ENCODE data around the gene TRABD. TPM values are rescaled to one million over a fixed set of nuclear protein-coding genes. Genes with fewer than 3 reads are reported as not detected.

TRABD gene
- total and polyA plus RNA-seq, 7 experiments from 2014 or later = 29.4 to 157 (median 106) TPM

GRCh38 chr22:50183141-50183971 lies 2.4 kb upstream of the TRABD start:
- ChIA-PET CTCF (no interaction called here), POLR2A (no interaction called here)
- Mint-ChIP-seq H3K4me1 (peaks cover 0 to 26% (median 15%) of the 10 kb centered on the region in 7 donors), H3K27me3 (peaks cover 0 to 6% (median 5%) of the 10 kb centered on the region in 5 donors), H3K9me3 (no peaks in the 10 kb centered on the region), H3K4me3 (peak overlapping the region in 6 of 10 donors; percentile 28 to 71 (median 56)), H3K27ac (peak overlapping the region in 2 of 9 donors; percentile 55 to 75), H3K36me3 (peaks cover 0 to 2% (median 0%) of the 10 kb centered on the region in 5 donors)
- intact Hi-C loops (cut with micrococcal nuclease) = loop anchor here in 1 of 2 donors (1.0 kb wide), 1 partner anchor 8 kb away; no protein-coding TSS in a partner anchor
- no peak overlapping the region for H3K27ac ChIP-seq (ENCODE audit: low read depth, low read length)
- H3K36me3 ChIP-seq (ENCODE audit: control insufficient read depth in 2 of 3, insufficient read depth in 3 of 3, low read length in 3 of 3) = no peaks in the 10 kb centered on the region
- H3K4me3 ChIP-seq (ENCODE audit: low read length) = no peak overlapping the region
- DNase-seq = no peak
- no peaks in the 10 kb centered on the region for H3K27me3 ChIP-seq (ENCODE audit: control insufficient read depth in 2 of 2, insufficient read depth in 2 of 2, low read length in 2 of 2)
- peaks cover 13 to 14% of the 10 kb centered on the region in 2 donors for H3K4me1 ChIP-seq (ENCODE audit: control insufficient read depth in 2 of 2, insufficient read depth in 2 of 2, low read length in 2 of 2)
- ATAC-seq = no peak
- no peaks in the 10 kb centered on the region for H3K9me3 ChIP-seq (ENCODE audit: control insufficient read depth in 2 of 3, low read length in 3 of 3)

GRCh38 chr22:50184004-50184901 lies 1.5 kb upstream of the TRABD start:
- peaks cover 20 to 22% of the 10 kb centered on the region in 2 donors for H3K4me1 ChIP-seq (ENCODE audit: control insufficient read depth in 2 of 2, insufficient read depth in 2 of 2, low read length in 2 of 2)
- H3K36me3 ChIP-seq (ENCODE audit: control insufficient read depth in 2 of 3, insufficient read depth in 3 of 3, low read length in 3 of 3) = no peaks in the 10 kb centered on the region
- no peak for DNase-seq
- ChIA-PET POLR2A (interaction anchor here (0.9 kb wide), 2 partner anchors 55 to 60 kb away, joined by 3 read pairs; no protein-coding TSS in a partner anchor), CTCF (interaction anchor here (0.6 kb wide), 1 partner anchor 309 kb away, joined by 4 read pairs; no protein-coding TSS in a partner anchor)
- H3K27ac ChIP-seq (ENCODE audit: low read depth, low read length) = no peak overlapping the region
- intact Hi-C loops (cut with micrococcal nuclease) = no loop called here
- no peaks in the 10 kb centered on the region for H3K27me3 ChIP-seq (ENCODE audit: control insufficient read depth in 2 of 2, insufficient read depth in 2 of 2, low read length in 2 of 2)
- no peaks in the 10 kb centered on the region for H3K9me3 ChIP-seq (ENCODE audit: control insufficient read depth in 2 of 3, low read length in 3 of 3)
- H3K4me3 ChIP-seq (ENCODE audit: low read length) = no peak overlapping the region
- Mint-ChIP-seq H3K9me3 (no peaks in the 10 kb centered on the region), H3K4me1 (peaks cover 2 to 33% (median 20%) of the 10 kb centered on the region in 7 donors), H3K36me3 (peaks cover 0 to 2% (median 0%) of the 10 kb centered on the region in 5 donors), H3K27ac (peak overlapping the region in 2 of 9 donors; percentile 58 to 75), H3K27me3 (peaks cover 0 to 6% (median 5%) of the 10 kb centered on the region in 5 donors), H3K4me3 (peak overlapping the region; percentile 54 to 79 (median 72))
- ATAC-seq = no peak

- H3K36me3 ChIP-seq (ENCODE audit: control insufficient read depth in 2 of 3, insufficient read depth in 3 of 3, low read length in 3 of 3) = no peaks in the 10 kb centered on the region
- no peaks in the 10 kb centered on the region for H3K27me3 ChIP-seq (ENCODE audit: control insufficient read depth in 2 of 2, insufficient read depth in 2 of 2, low read length in 2 of 2)
- H3K4me3 ChIP-seq (ENCODE audit: low read length) = peak overlapping the region; percentile 83
- peaks cover 27 to 28% of the 10 kb centered on the region in 2 donors for H3K4me1 ChIP-seq (ENCODE audit: control insufficient read depth in 2 of 2, insufficient read depth in 2 of 2, low read length in 2 of 2)
- DNase-seq (no peak), ATAC-seq (no peak)
- peaks cover 0 to 2% (median 0%) of the 10 kb centered on the region in 5 donors for H3K36me3 Mint-ChIP-seq
- POLR2A ChIA-PET = interaction anchor here (0.9 kb wide), 2 partner anchors 54 to 59 kb away, joined by 3 read pairs; no protein-coding TSS in a partner anchor
- peak overlapping the region; percentile 57 for H3K27ac ChIP-seq (ENCODE audit: low read depth, low read length)
- H3K9me3 Mint-ChIP-seq = no peaks in the 10 kb centered on the region
- peaks cover 0 to 6% (median 0%) of the 10 kb centered on the region in 5 donors for H3K27me3 Mint-ChIP-seq
- H3K9me3 ChIP-seq (ENCODE audit: control insufficient read depth in 2 of 3, low read length in 3 of 3) = no peaks in the 10 kb centered on the region
- H3K4me1 Mint-ChIP-seq = peaks cover 8 to 35% (median 23%) of the 10 kb centered on the region in 7 donors
- H3K27ac Mint-ChIP-seq = no peak overlapping the region
- peak overlapping the region in 7 of 10 donors; percentile 54 to 96 (median 87) for H3K4me3 Mint-ChIP-seq
- intact Hi-C loops (cut with micrococcal nuclease) = loop anchor here in 1 of 2 donors (1.0 kb wide), 2 partner anchors 15 to 36 kb away; no protein-coding TSS in a partner anchor
- CTCF ChIA-PET = interaction anchor here (0.5 kb wide), 1 partner anchor 148 kb away, joined by 3 read pairs; no protein-coding TSS in a partner anchor
Observed at GRCh38 chr22:50184902-50185374, 775 bp upstream of the TRABD start.

GRCh38 chr22:50186181-50186714 lies 535 bp downstream of the TRABD start:
- ATAC-seq (no peak), DNase-seq (no peak)
- Histone ChIP-seq H3K27me3 (ENCODE audit: control insufficient read depth in 2 of 2, insufficient read depth in 2 of 2, low read length in 2 of 2) (no peaks in the 10 kb centered on the region), H3K27ac (ENCODE audit: low read depth, low read length) (peak overlapping the region; percentile 78), H3K36me3 (ENCODE audit: control insufficient read depth in 2 of 3, insufficient read depth in 3 of 3, low read length in 3 of 3) (no peaks in the 10 kb centered on the region), H3K4me3 (ENCODE audit: low read length) (peak overlapping the region; percentile 68), H3K9me3 (ENCODE audit: control insufficient read depth in 2 of 3, low read length in 3 of 3) (no peaks in the 10 kb centered on the region), H3K4me1 (ENCODE audit: control insufficient read depth in 2 of 2, insufficient read depth in 2 of 2, low read length in 2 of 2) (peaks cover 28 to 32% of the 10 kb centered on the region in 2 donors)
- Mint-ChIP-seq H3K4me1 (peaks cover 12 to 38% (median 25%) of the 10 kb centered on the region in 7 donors), H3K4me3 (peak overlapping the region; percentile 88 to 98 (median 94)), H3K27ac (peak overlapping the region; percentile 82 to 98 (median 96)), H3K36me3 (peaks cover 0 to 4% (median 0%) of the 10 kb centered on the region in 5 donors), H3K27me3 (peaks cover 0 to 6% (median 0%) of the 10 kb centered on the region in 5 donors), H3K9me3 (no peaks in the 10 kb centered on the region)
- ChIA-PET POLR2A (interaction anchor here (0.6 to 1.6 kb wide), 3 partner anchors 10 to 435 kb away, joined by 3 to 5 read pairs (median 3); partner anchors contain the start of gene PANX2), CTCF (no interaction called here)
- intact Hi-C loops (cut with micrococcal nuclease) = no loop called here

- H3K27me3 Mint-ChIP-seq = peaks cover 0 to 6% (median 0%) of the 10 kb centered on the region in 5 donors
- intact Hi-C loops (cut with micrococcal nuclease) = no loop called here
- POLR2A ChIA-PET = interaction anchor here (0.6 to 1.6 kb wide), 4 partner anchors 11 to 434 kb away, joined by 3 to 5 read pairs (median 3); partner anchors contain the start of gene PANX2
- peak overlapping the region; percentile 68 for H3K4me3 ChIP-seq (ENCODE audit: low read length)
- H3K36me3 ChIP-seq (ENCODE audit: control insufficient read depth in 2 of 3, insufficient read depth in 3 of 3, low read length in 3 of 3) = no peaks in the 10 kb centered on the region
- H3K27me3 ChIP-seq (ENCODE audit: control insufficient read depth in 2 of 2, insufficient read depth in 2 of 2, low read length in 2 of 2) = no peaks in the 10 kb centered on the region
- H3K27ac ChIP-seq (ENCODE audit: low read depth, low read length) = peak overlapping the region; percentile 78
- DNase-seq (no peak), ATAC-seq (no peak)
- no peaks in the 10 kb centered on the region for H3K9me3 Mint-ChIP-seq
- no peaks in the 10 kb centered on the region for H3K9me3 ChIP-seq (ENCODE audit: control insufficient read depth in 2 of 3, low read length in 3 of 3)
- H3K4me1 ChIP-seq (ENCODE audit: control insufficient read depth in 2 of 2, insufficient read depth in 2 of 2, low read length in 2 of 2) = peaks cover 32 to 36% of the 10 kb centered on the region in 2 donors
- peaks cover 15 to 45% (median 32%) of the 10 kb centered on the region in 7 donors for H3K4me1 Mint-ChIP-seq
- peak overlapping the region; percentile 88 to 98 (median 94) for H3K4me3 Mint-ChIP-seq
- peaks cover 0 to 10% (median 0%) of the 10 kb centered on the region in 5 donors for H3K36me3 Mint-ChIP-seq
- CTCF ChIA-PET = no interaction called here
- H3K27ac Mint-ChIP-seq = peak overlapping the region; percentile 82 to 98 (median 96)
Observed at GRCh38 chr22:50186761-50187523, 1.2 kb downstream of the TRABD start.
